ENCODE results near the gene B4GALT1.
"Not testable (repeated sequence)": the region's sequence is repeated elsewhere in the genome, so short reads cannot be mapped to it uniquely, and the experiment has no call there.

Gene B4GALT1

DNA sequence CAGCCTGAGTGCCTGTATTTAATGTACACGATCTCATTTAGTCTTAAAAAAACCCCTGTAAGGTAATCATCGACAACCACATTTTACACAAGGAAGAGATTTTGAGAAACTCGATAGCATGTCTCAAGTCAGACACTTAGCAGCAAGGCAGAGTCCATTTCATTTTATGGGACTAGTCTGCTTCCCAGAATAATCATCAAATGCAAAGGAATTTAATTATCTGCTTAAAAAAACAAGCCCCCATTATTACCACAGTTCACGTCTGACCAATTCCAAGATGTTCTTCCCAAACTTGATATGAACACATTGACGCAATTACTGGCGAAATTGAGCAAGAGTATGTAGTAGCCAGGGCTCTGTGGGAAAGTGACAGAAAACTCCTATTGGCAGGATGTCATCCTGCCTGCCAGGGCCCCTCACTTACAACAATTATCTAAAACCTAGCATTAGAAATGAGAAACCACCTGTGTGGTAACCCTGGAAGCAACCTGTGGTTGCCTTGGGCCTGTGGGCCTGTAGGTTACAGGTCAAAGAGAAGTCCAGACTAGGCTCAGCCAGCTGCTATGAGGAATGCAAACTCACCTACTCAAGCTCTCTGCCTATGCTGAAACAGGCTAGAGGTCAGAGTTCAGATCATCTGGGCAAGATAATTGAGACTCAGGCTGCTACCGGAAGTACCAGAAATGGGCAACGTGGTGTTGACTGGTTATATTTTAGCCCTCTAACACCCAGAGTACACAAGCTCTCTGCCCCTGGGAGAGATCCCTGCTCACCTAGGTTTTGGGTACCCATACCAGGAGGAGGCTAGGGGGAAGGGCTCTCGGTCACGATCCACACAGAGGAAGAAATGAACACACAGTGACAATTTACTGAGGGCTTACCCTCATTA is 1.6 kb downstream of the B4GALT1 start:
- Histone ChIP-seq H3K27ac (peak overlapping the region; percentile 81 to 99 (median 96)), H3K4me3 (peak overlapping the region; percentile 55 to 92 (median 84))

DNA sequence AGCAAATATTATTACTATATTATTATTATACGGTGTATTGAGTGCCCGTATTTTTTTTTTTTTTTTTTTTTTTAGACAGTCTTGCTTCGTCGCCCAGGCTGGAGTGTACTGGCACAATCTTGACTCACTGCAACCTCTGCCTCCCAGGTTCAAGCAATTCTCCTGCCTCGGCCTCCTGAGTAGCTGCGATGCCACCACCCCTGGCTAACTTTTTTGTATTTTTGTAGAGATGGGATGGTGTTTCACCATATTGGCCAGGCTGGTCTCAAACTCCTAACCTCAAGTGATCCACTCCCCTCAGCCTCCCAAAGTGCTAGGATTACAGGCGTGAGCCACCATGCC is 2.2 kb downstream of the B4GALT1 start:
- Histone ChIP-seq H3K27ac (peak overlapping the region in 19 of 21 experiments; percentile 76 to 99 (median 96)), H3K4me3 (peak overlapping the region in 6 of 7 experiments; percentile 55 to 92 (median 73))

DNA sequence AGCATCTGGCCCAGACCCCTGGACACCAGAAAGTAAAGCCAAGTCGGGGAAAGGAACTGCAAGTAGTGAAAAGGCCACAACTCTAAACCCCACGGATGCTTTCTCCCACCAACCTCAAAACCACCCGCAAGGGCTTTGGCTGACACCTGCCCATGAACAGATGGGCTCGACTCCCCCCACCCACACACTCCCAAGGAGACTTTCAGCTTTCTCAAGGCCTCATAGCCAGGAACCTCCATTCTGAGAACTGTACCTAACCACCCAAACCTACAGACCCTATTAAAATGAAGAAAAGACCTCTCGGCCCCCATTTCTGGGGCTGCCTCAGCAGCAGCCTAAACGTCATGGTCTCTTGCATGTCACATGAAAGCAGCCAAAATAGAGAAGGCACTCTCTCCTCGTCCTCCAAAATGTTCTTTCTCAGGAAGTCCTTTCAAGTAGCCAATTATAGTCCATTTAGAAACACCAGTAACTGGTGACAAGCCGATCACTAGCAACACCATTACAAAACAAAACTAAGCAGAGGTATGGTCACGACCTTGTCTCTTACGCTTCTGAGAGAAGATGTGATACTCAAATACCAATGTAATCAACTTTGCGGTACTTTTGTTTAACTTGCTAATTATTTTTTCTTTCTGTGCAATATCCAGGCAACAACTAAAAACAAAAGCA is 2.9 kb downstream of the B4GALT1 start:
- H3K27ac ChIP-seq: peak overlapping the region in 19 of 21 experiments; percentile 74 to 99 (median 96)
- peak overlapping the region in 6 of 7 experiments; percentile 1 to 92 (median 58) for H3K4me3 ChIP-seq

DNA sequence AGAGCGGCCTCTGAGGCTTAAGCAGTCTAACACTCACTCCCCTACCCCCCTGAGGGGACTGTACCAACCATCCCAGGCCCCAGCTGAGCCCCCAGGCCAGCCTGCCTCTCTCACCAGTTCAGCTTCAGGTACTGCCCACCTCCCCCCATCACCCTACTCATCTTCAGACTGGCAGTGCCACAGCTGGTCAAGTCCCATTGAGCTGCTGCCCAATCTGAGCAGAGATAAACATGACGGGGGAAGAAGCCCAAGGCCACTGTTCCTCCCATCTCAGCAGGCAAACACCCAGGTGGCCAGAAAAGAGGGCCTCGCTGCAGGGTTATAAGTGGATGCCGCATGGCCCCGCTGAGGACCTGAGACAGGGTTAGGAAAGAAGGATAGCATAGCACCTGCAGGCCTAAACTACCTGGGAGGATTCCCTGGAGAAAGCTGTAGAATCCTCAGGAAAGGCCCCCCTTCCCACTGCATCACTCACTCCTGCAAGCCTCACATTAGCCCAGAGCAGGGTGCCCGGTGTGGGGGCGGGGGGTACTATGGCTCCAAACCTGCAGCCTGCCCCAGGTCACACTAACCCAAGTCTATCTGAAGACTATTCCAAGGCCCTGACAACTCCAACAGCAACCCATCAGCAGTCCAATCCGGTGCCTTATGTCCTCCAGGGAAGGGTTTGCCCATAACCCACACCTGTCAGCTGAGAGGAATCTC is 3.6 kb downstream of the B4GALT1 start:
- Histone ChIP-seq H3K4me3 (peak overlapping the region in 5 of 7 experiments; percentile 1 to 92 (median 61)), H3K27ac (peak overlapping the region in 20 of 21 experiments; percentile 74 to 99 (median 95))

DNA sequence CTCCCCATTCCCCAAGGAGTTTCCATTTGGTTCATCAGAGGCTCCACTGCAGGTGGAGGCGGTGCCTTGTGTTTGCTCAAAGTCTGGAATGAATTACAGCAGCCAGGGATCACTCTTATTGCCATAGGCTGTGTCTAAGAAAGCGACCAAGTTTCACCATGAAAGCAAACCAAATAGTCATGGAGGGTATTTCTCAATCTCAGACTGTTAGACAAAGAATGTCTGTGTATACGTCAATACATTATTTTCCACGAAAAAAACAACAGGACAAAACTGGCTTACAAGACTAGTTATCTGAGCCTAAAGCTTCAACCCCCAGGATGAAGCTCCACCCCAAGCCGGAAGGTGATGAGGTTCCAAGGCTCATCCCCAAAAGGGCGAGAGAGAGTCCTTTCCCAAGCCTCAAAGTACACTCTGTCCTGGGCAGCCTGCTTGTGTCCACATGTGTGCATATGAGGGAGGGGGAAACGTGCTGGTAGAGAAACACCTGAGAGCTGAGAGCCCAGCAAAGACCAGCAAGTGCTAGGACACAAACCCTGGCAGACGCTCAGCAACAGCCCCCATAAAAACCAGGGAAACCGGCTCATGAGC is 4.3 kb downstream of the B4GALT1 start:
- Histone ChIP-seq H3K4me3 (peak overlapping the region in 1 of 7 experiments; percentile 55), H3K27ac (peak overlapping the region in 20 of 21 experiments; percentile 74 to 99 (median 95))

DNA sequence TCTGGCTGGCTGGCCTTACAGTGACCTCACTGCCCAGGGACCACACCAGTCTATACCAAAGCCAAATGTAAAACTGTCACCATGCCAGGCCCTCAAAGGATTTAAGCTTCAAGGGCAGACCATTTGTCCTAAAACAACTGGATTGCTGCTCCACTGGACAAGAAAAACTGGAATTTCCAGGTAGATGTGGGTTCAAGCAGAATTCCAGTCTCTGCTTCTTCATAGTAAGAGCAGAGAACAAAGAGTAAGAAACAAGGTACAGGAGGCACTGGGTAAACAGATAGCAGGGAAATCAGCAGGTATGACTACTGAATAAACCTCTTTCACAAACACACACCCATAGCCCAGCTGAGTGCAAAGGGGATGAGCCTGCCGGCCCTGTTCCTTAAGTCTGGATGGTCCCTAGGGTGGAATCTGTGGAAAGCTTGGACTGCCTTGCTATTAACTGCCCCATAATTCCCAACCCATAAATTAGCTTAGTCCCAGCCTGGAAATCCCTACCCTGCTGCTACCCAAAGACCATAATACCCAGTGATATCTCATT is 5.5 kb downstream of the B4GALT1 start:
- peak overlapping the region; percentile 54 to 99 (median 93) for H3K27ac ChIP-seq
- no peak overlapping the region for H3K4me3 ChIP-seq

DNA sequence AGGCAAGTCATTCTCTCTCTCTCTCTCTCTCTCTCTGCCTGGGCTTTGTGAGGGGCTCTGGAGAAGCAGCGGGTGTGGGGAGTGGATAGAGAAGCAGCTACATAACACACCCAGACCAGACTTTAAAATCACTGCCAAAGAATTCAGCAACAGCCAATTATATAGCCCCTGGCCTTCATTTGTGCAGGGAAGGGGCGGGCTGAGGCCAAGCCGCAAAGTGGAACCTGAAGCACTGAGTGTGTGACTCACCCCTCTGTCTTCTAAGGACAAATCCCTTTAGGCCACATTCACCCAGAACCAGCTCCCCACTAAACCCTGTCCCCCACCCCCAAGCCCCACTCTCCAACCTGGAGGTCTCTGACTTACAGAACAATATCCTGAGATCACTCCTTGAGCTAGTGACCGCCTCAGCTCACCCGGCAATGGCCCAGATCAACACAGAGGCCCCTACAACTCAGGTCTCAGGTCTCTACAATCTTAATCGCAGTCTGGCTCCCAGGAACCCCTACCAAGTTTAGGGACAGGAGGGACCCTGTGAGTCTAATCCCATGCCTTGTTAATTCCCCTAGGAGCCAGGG is 6.0 kb downstream of the B4GALT1 start:
- Histone ChIP-seq H3K27ac (peak overlapping the region; percentile 54 to 99 (median 93)), H3K4me3 (no peak overlapping the region)

DNA sequence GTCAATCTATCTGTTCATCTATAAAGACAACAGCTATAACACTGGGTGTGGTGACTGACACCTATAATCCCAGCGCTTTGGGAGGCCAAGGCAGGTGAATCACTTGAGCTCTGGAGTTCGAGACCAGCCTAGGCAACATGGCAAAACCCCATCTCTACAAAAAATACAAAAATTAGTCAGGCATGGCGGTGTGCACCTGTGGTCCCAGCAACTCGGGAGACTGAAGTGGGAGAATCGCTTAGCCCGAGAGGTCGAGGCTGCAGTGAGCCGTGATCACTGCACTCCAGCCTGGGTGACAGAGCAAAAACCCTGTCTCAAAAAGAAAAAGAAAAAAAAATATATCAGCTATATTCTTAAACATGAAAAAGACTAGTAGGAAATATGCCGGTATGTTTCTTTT is 6.7 kb downstream of the B4GALT1 start:
- H3K4me3 ChIP-seq: not testable (repeated sequence)
- peak overlapping the region; percentile 8 to 99 (median 93) for H3K27ac ChIP-seq

DNA sequence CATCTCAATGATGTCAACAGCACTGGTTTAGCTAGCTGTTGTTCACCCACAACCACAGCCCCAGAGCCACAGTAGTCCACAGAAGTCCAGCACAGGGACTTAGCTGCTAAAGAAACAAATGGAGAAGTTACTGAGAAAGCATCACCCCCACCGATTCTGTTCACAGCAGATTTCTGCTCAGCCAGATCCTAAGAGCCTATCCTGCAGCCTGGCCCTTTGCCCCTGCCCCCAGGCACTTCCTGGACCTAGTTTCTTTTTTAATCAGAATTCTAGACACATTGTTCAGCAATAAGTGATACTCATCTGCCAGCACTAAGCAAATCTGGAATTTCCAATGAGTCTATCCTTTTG is 7.4 kb downstream of the B4GALT1 start:
- Histone ChIP-seq H3K4me3 (no peak overlapping the region), H3K27ac (peak overlapping the region in 20 of 21 experiments; percentile 29 to 99 (median 94))

DNA sequence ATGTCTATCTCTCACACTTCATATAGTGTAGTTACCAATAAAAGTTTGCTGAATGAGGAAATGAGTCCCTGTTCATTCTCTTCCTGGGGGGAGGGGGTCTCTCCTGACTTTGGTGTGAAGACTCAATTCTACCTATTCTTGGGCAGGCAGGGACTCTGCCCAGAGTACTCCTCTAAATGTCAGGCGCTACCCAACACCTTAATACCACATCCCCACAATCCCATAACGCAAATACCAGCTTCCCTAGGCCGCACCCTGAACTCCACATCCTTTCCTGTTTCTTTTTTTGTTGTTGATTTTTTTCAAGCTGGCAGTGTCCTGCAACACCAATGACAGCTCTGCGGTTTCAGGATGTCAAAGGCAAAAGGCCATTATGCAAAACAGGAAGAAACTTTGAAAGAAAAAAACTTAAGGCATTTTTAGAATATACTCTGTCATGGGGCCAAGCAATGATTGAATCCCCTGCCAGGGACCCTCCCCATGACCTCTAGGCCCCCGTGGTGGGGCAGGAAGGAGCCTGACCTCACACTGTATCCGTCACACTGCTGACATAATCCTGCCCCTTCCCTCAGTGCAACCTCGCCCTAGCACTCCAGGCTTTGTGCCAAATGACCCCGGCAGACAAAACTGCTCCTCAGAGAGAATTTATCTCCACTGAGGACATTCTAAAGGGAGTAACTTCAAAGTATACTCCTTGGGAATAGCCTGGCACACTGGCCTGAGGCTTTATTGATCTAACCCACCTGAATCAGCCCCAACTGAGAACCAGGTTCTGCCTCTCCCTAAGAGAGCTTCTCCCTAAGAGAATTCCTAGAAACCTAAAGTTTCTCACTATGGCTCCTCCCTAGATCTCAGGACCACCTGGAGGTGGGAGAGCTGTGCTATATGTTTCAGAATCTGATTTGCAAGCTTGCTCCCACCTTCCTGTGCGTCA is 8.0 kb downstream of the B4GALT1 start:
- Histone ChIP-seq H3K4me3 (no peak overlapping the region), H3K27ac (peak overlapping the region; percentile 29 to 99 (median 93))

DNA sequence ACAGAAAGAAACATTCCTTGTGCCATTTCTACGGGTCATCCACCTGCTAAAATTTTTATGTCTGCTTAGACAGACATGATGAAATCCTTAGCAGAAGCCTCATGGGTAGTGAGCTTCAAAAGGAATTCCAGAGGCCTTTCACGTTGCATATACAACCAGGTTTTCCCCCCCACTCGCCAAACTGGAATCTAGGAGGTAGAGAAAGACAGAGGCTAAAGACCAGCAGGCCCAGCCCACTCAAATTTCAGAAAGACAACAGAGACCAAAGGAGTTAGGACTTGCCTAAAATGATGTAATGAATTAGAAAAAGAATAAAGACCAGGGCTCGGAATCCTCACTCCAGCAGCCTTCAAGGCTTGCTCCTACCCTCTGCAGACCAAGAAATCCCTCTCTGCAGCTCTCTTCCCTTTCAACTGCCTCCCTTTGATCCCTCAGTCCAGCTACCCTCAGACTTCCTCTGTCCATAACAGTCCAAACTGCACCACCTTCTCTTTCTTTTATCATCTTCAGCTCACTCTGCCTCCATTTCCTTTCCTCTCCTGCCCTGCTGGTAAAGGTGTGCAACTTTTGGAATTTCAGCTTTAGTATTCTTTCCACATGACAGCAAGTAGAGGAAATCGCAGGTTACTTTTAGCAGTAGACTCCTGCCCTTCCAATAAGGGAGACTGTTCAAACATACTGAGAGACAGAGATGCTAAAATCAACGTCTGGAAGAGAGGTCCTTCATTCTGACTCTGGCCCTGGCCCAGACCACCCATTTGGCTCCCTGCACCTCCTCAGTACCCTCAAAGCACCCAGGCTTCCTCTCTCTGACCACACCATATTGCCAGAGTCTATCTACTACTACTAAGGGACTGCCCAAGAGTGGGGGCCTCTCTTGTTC is 8.9 kb downstream of the B4GALT1 start:
- Histone ChIP-seq H3K4me3 (no peak overlapping the region), H3K27ac (peak overlapping the region in 20 of 21 experiments; percentile 29 to 99 (median 94))

DNA sequence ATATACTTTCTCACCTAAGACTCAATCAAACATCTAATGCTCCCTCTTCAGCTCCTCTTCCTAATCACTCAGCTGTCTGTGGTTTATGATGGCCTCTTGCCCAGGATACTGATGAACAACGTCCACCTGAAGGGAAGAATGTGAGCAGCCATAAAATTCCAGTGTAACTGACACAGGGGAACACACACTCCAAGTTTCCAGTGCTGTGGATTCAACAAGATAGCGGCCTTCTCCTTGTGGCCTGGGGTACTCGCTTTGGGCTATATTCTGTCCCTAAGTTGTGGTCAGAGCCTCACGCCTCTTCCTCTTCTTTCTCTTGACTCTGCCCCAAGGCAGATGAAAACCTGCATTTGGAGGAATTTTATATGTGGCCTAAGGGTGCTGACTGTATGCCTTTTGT is 11.7 kb downstream of the B4GALT1 start:
- no peak overlapping the region for H3K4me3 ChIP-seq
- H3K27ac ChIP-seq: peak overlapping the region in 8 of 21 experiments; percentile 4 to 51 (median 22)

DNA sequence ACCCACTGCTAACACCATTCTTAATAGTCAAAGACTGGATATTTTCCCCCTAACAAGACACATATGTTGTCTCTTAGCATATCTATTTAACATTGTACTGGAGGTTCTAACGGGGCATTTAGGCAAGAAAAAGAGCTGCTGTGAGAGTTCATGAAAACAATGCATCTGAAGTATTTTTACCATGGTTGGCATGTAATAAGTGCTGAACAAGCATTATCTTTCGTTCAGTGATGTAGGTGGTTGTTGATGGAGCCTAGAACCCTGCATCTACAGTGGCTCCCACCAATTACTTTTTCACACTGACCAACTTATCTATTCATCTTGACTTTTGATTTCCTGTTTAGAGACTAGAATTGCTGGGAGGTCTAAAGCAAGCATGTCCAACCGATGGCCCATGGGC is 12.8 kb downstream of the B4GALT1 start:
- Histone ChIP-seq H3K27ac (peak overlapping the region in 5 of 21 experiments; percentile 23 to 63 (median 27)), H3K4me3 (no peak overlapping the region)

DNA sequence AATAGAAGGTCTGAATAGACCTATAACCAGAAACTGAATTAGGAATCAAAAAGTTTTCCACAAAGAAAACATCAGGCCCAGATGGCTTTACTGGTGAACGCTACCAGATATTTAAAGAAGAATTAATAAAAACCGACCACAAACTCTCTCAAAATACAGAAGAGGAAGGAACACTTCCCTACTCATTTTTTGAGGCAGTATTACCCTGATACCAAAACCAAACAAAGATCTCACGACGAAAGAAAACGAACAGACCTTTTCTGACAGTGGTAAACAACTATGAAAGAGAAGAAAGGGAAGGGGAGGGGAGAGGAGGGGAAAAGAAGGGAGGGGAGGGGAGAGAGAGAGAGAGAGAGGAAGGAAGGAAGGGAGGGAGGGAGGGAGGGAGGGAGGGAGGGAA is 13.5 kb downstream of the B4GALT1 start:
- peak overlapping the region in 5 of 21 experiments; percentile 23 to 63 (median 43) for H3K27ac ChIP-seq
- H3K4me3 ChIP-seq: no peak overlapping the region

DNA sequence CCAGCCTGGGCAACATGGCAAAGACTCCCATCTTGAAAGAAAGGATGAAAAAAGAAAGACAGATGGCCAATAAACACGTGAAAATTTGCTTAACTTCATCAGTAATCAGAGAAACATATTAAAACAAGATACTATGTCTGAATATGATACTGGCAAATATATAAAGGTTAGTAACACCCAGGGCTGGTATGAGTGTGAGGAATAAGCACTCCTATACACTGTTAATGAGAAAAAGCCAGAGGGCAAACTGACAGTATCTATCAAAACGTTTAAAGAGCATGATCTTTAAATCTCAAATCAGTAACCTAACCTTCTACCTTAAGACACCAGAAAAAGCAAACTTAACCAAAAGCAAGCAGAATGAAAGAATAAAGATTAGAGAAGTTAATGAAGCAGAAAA is 14.1 kb downstream of the B4GALT1 start:
- Histone ChIP-seq H3K27ac (peak overlapping the region in 4 of 21 experiments; percentile 30 to 51 (median 36)), H3K4me3 (no peak overlapping the region)

DNA sequence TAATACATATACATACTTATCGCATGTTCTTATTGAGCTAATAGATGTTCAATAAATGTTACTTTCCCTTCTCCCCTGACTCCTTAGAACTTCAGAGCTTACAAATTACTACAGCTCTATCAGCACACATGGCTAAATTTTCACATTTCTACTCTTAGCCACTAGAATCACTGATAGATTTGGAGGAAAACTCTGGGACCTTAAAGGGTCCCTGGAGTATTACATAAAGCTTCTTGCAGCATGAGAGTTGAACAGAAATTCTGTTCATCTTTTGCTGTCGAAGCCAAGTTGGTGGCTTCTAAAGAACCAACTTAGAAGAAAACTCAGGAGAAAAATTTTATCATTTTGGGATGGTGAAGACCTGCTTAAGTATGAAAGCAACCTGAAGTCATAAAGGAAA is 15.5 kb downstream of the B4GALT1 start:
- H3K4me3 ChIP-seq: no peak overlapping the region
- H3K27ac ChIP-seq: peak overlapping the region in 13 of 21 experiments; percentile 0 to 75 (median 41)

DNA sequence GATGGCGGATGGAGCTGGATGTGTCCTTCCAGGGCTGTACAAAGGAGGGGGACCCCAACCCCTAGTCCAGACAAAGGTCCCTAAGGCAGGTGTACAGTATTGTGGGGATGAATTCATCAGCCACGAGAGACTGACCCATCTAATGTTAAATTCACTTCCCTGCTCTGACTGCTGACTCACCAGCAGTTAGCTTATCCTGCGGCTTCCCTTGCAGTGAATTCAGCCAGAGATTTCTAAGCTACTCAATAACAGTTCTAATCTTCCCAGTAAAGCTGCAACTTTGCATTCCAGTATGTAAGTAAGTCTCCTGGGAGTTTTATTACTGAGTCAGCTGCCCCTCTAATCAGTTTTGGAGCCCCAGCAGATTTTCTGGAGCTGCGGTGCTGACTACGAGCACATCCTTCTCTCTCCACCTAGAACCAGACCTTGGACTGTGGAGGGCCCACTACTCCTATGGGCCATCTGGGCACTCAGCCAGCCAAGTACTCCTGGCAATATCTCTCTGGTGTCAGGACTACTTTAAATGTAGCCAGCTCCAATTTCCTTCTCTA is 16.1 kb downstream of the B4GALT1 start:
- Histone ChIP-seq H3K27ac (peak overlapping the region in 14 of 21 experiments; percentile 0 to 75 (median 42)), H3K4me3 (no peak overlapping the region)

Data from skin epidermis (tissue), 12 donors.